ENCODE results near the gene BMPER.
"Not testable (repeated sequence)": the region's sequence is repeated elsewhere in the genome, so short reads cannot be mapped to it uniquely, and the experiment has no call there.

BMPER gene

GRCh38 chr7:34155220-34155908, 250.0 kb downstream of the BMPER start:
- peaks cover 2% of the 10 kb centered on the region for H3K9me3 Mint-ChIP-seq
- no peak for DNase-seq (ENCODE audit: low spot score in 2 of 2)
- no peaks in the 10 kb centered on the region for H3K36me3 Mint-ChIP-seq
- no peak overlapping the region for H3K27ac Mint-ChIP-seq
- H3K4me1 Mint-ChIP-seq, result no peaks in the 10 kb centered on the region
- H3K27me3 Mint-ChIP-seq, result no peaks in the 10 kb centered on the region
- H3K4me3 Mint-ChIP-seq, result no peak overlapping the region
- no peak for ATAC-seq (ENCODE audit: low read depth)

- DNase-seq (ENCODE audit: low spot score in 2 of 2) (no peak), ATAC-seq (ENCODE audit: low read depth) (no peak)
- Mint-ChIP-seq H3K4me1 (no peaks in the 10 kb centered on the region), H3K36me3 (no peaks in the 10 kb centered on the region), H3K27ac (no peak overlapping the region), H3K9me3 (peaks cover under 1% of the 10 kb centered on the region), H3K27me3 (no peaks in the 10 kb centered on the region), H3K4me3 (no peak overlapping the region)
Observed at GRCh38 chr7:34156336-34156735, 251.0 kb downstream of the BMPER start.

- no peaks in the 10 kb centered on the region for H3K36me3 Mint-ChIP-seq
- H3K27me3 Mint-ChIP-seq, result no peaks in the 10 kb centered on the region
- H3K27ac Mint-ChIP-seq, result no peak overlapping the region
- no peaks in the 10 kb centered on the region for H3K4me1 Mint-ChIP-seq
- no peaks in the 10 kb centered on the region for H3K9me3 Mint-ChIP-seq
- no peak overlapping the region for H3K4me3 Mint-ChIP-seq
- DNase-seq (ENCODE audit: low spot score in 2 of 2), result no peak
- ATAC-seq (ENCODE audit: low read depth), result no peak
Observed at GRCh38 chr7:34157137-34157536, 251.8 kb downstream of the BMPER start.

- Mint-ChIP-seq H3K27ac (no peak overlapping the region), H3K36me3 (no peaks in the 10 kb centered on the region), H3K27me3 (no peaks in the 10 kb centered on the region), H3K4me3 (no peak overlapping the region), H3K9me3 (no peaks in the 10 kb centered on the region), H3K4me1 (no peaks in the 10 kb centered on the region)
- DNase-seq (ENCODE audit: low spot score in 2 of 2), result no peak
- no peak for ATAC-seq (ENCODE audit: low read depth)
Observed at GRCh38 chr7:34158368-34159153, 253.2 kb downstream of the BMPER start.

- H3K27ac Mint-ChIP-seq, result no peak overlapping the region
Observed at GRCh38 chr7:34160261-34160752, 255.0 kb downstream of the BMPER start.

GRCh38 chr7:34162027-34162565, 256.8 kb downstream of the BMPER start:
- Mint-ChIP-seq H3K36me3 (no peaks in the 10 kb centered on the region), H3K27me3 (no peaks in the 10 kb centered on the region), H3K9me3 (peaks cover 4% of the 10 kb centered on the region), H3K4me3 (no peak overlapping the region), H3K27ac (no peak overlapping the region), H3K4me1 (no peaks in the 10 kb centered on the region)
- no peak for ATAC-seq (ENCODE audit: low read depth)
- no peak for DNase-seq (ENCODE audit: low spot score in 2 of 2)

More at GRCh38 chr7:34160261-34160752, 255.0 kb downstream of the BMPER start:
- Mint-ChIP-seq H3K36me3 (no peaks in the 10 kb centered on the region), H3K9me3 (peaks cover 4% of the 10 kb centered on the region), H3K4me3 (no peak overlapping the region), H3K4me1 (no peaks in the 10 kb centered on the region), H3K27me3 (no peaks in the 10 kb centered on the region)
- ATAC-seq (ENCODE audit: low read depth), result no peak
- DNase-seq (ENCODE audit: low spot score in 2 of 2), result no peak

- no peaks in the 10 kb centered on the region for H3K36me3 Mint-ChIP-seq
Observed at GRCh38 chr7:34162677-34163076, 257.3 kb downstream of the BMPER start.

GRCh38 chr7:34163956-34164355, 258.6 kb downstream of the BMPER start:
- DNase-seq (ENCODE audit: low spot score in 2 of 2), result no peak
- peaks cover 4% of the 10 kb centered on the region for H3K9me3 Mint-ChIP-seq
- no peak overlapping the region for H3K4me3 Mint-ChIP-seq
- no peak overlapping the region for H3K27ac Mint-ChIP-seq
- H3K27me3 Mint-ChIP-seq, result no peaks in the 10 kb centered on the region
- ATAC-seq (ENCODE audit: low read depth), result no peak
- H3K36me3 Mint-ChIP-seq, result no peaks in the 10 kb centered on the region
- no peaks in the 10 kb centered on the region for H3K4me1 Mint-ChIP-seq

More at GRCh38 chr7:34162677-34163076, 257.3 kb downstream of the BMPER start:
- H3K9me3 Mint-ChIP-seq, result peaks cover 4% of the 10 kb centered on the region
- H3K27me3 Mint-ChIP-seq, result no peaks in the 10 kb centered on the region
- ATAC-seq (ENCODE audit: low read depth) (no peak), DNase-seq (ENCODE audit: low spot score in 2 of 2) (no peak)
- no peak overlapping the region for H3K27ac Mint-ChIP-seq
- H3K4me3 Mint-ChIP-seq, result no peak overlapping the region
- no peaks in the 10 kb centered on the region for H3K4me1 Mint-ChIP-seq

- Mint-ChIP-seq H3K4me1 (no peaks in the 10 kb centered on the region), H3K27me3 (no peaks in the 10 kb centered on the region), H3K4me3 (no peak overlapping the region), H3K27ac (no peak overlapping the region), H3K9me3 (peaks cover 4% of the 10 kb centered on the region), H3K36me3 (no peaks in the 10 kb centered on the region)
- no peak for DNase-seq (ENCODE audit: low spot score in 2 of 2)
- no peak for ATAC-seq (ENCODE audit: low read depth)
Observed at GRCh38 chr7:34165466-34165865, 260.1 kb downstream of the BMPER start.

- DNase-seq (ENCODE audit: low spot score in 2 of 2) (no peak), ATAC-seq (ENCODE audit: low read depth) (no peak)
- Mint-ChIP-seq H3K9me3 (peaks cover 4% of the 10 kb centered on the region), H3K36me3 (no peaks in the 10 kb centered on the region), H3K27me3 (no peaks in the 10 kb centered on the region), H3K4me3 (no peak overlapping the region), H3K27ac (no peak overlapping the region), H3K4me1 (no peaks in the 10 kb centered on the region)
Observed at GRCh38 chr7:34165927-34166550, 260.7 kb downstream of the BMPER start.

GRCh38 chr7:34168013-34168412, 262.7 kb downstream of the BMPER start:
- no peak for ATAC-seq (ENCODE audit: low read depth)
- Mint-ChIP-seq H3K27ac (no peak overlapping the region), H3K36me3 (no peaks in the 10 kb centered on the region)

GRCh38 chr7:34174688-34175616, 269.6 kb downstream of the BMPER start:
- not testable (repeated sequence) for H3K27ac Mint-ChIP-seq; ATAC-seq (ENCODE audit: low read depth); DNase-seq (ENCODE audit: low spot score in 2 of 2); H3K27me3 Mint-ChIP-seq; H3K36me3 Mint-ChIP-seq; H3K4me1 Mint-ChIP-seq; H3K9me3 Mint-ChIP-seq
- peak overlapping the region; percentile 40 for H3K4me3 Mint-ChIP-seq

More at GRCh38 chr7:34168013-34168412, 262.7 kb downstream of the BMPER start:
- no peak for DNase-seq (ENCODE audit: low spot score in 2 of 2)
- no peaks in the 10 kb centered on the region for H3K27me3 Mint-ChIP-seq
- no peak overlapping the region for H3K4me3 Mint-ChIP-seq
- no peaks in the 10 kb centered on the region for H3K4me1 Mint-ChIP-seq
- peaks cover 4% of the 10 kb centered on the region for H3K9me3 Mint-ChIP-seq

GRCh38 chr7:34175837-34176236, 270.5 kb downstream of the BMPER start:
- no peak for ATAC-seq (ENCODE audit: low read depth)
- H3K27me3 Mint-ChIP-seq, result no peaks in the 10 kb centered on the region
- no peaks in the 10 kb centered on the region for H3K4me1 Mint-ChIP-seq
- no peaks in the 10 kb centered on the region for H3K36me3 Mint-ChIP-seq
- DNase-seq (ENCODE audit: low spot score in 2 of 2), result no peak
- H3K9me3 Mint-ChIP-seq, result no peaks in the 10 kb centered on the region
- H3K4me3 Mint-ChIP-seq, result no peak overlapping the region
- H3K27ac Mint-ChIP-seq, result no peak overlapping the region

Measured in memory B cell (primary cell).